ENCODE results near the gene TSSK1B. TPM values are rescaled to one million over a fixed set of nuclear protein-coding genes. Genes with fewer than 3 reads are reported as not detected.
A peak's percentile ranks its signal among the peaks of the same experiment; 100 is the strongest.

The TSSK1B gene
- total RNA-seq, 6 experiments from 2014 or later: not detected

DNA sequence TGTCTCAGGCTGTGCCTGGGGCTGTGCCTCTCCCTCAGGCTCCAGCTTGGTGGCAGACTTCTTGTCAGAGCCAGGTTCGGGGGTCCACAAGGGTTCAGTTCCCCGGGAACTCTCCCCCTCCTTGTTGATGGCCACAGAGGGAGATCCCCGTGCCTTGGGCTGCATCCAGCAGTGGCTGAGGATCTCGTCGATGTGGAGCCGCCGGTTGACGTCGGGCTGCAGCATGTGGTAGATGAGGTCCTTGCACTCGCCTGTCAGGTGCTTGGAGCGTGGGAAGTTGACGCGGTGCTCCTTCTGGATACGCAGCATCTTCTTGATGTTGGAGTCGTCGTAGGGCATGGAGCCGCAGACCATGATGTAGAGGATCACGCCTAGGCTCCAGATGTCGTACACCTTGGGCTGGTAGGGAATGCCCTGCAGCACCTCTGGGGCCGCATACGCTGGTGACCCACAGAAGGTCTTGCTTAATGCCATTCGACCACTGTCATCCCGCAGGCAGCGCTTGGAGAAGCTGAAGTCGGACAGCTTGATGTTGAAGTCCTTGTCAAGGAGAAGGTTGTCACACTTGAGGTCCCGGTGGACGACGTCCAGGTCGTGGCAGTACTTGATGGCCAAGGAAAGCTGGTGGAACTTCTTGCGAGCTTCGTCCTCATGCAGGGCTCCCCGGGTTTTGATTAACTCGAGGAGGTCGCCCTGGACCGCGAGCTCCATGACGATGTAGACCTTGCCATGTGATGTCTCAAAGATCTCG, 752 bp downstream of the TSSK1B start:
- no peak overlapping the region for H3K27ac ChIP-seq
- no peak overlapping the region for H3K4me3 ChIP-seq
- TF ChIP-seq POLR2A (IDR thresholded peaks at IDR 0.05): no peak
- TF ChIP-seq, protein P1, sequence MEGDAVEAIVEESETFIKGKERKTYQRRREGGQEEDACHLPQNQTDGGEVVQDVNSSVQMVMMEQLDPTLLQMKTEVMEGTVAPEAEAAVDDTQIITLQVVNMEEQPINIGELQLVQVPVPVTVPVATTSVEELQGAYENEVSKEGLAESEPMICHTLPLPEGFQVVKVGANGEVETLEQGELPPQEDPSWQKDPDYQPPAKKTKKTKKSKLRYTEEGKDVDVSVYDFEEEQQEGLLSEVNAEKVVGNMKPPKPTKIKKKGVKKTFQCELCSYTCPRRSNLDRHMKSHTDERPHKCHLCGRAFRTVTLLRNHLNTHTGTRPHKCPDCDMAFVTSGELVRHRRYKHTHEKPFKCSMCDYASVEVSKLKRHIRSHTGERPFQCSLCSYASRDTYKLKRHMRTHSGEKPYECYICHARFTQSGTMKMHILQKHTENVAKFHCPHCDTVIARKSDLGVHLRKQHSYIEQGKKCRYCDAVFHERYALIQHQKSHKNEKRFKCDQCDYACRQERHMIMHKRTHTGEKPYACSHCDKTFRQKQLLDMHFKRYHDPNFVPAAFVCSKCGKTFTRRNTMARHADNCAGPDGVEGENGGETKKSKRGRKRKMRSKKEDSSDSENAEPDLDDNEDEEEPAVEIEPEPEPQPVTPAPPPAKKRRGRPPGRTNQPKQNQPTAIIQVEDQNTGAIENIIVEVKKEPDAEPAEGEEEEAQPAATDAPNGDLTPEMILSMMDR (IDR thresholded peaks at IDR 0.05): no peak
- H3K27me3 ChIP-seq: no peaks in the 10 kb centered on the region
- H3K9me3 ChIP-seq: no peaks in the 10 kb centered on the region
- intact Hi-C loops (cut with DNase I): no loop called here
- peak in 1 of 3 donors; percentile 43 for DNase-seq
- WGBS (ENCODE audit: insufficient coverage, low coverage, low lambda C conversion rate, missing lambda C conversion rate): 88% methylated on average over 7 of the region's 38 CpGs
- no peaks in the 10 kb centered on the region for H3K36me3 ChIP-seq
- ATAC-seq: no peak
- H3K4me1 ChIP-seq: no peaks in the 10 kb centered on the region

DNA sequence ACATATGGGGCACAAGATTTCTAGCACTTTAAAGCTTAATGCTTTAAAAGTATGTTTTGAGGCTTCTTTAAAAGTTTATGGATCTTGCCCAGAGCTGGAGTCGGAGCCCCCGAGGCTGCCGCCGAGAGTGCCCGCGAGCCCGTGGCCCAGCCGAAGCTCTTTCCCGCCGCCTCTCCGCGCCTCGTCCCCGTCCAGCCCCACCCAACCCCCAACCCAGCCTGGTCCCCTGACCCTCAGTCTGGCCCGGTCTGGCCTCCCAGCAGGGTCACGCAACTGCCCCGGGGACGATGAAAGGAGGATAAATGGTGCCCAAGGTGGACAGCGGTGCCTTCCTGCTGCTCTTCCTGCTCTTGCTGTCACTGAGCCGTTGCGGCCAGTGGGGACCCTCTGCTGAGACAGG, 1.7 kb downstream of the TSSK1B start:
- no peak for TF ChIP-seq POLR2A (IDR thresholded peaks at IDR 0.05)
- TF ChIP-seq, protein P1 (IDR thresholded peaks at IDR 0.05): no peak
- peak in 1 of 3 donors; percentile 49 for DNase-seq
- no peak for ATAC-seq
- Histone ChIP-seq H3K4me3 (no peak overlapping the region), H3K27ac (no peak overlapping the region), H3K36me3 (no peaks in the 10 kb centered on the region), H3K9me3 (no peaks in the 10 kb centered on the region), H3K4me1 (no peaks in the 10 kb centered on the region), H3K27me3 (no peaks in the 10 kb centered on the region)
- intact Hi-C loops (cut with DNase I): no loop called here
- WGBS (ENCODE audit: insufficient coverage, low coverage, low lambda C conversion rate, missing lambda C conversion rate): 93% methylated on average over 5 of the region's 21 CpGs

DNA sequence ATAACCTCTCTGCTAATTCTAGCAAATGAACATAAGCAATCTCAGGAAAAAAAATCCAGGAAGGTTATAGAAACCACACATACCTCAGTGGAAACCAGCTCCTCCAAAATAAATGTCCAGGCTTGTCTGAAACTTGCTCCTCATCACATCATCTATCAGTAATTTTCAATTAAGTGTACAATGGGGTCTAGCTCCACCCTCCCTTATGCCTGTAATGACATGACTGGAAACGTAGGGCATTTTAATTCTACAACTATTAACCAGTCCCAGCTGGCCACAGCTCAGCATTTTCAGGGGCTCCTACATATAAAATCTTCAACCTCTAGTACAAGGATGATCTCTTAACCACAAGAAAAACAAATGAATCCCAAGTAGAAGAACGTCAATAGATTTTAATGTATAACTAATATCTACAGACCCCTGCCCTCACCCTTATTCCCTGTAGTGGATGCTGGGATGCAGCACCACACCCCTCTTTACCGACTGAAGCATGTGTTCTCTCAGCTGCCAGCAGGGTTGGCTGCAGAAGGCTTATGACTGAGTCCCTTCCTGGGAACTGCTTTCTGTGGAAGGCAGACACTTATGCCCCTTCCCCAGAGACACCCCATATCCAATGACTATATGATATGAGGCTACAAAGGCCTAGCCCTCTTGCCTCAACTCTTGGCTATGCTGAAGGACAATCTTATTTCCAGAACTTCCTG, 6.8 kb downstream of the TSSK1B start:
- Histone ChIP-seq H3K4me1 (no peaks in the 10 kb centered on the region), H3K27ac (no peak overlapping the region), H3K27me3 (no peaks in the 10 kb centered on the region), H3K4me3 (no peak overlapping the region), H3K36me3 (no peaks in the 10 kb centered on the region), H3K9me3 (no peaks in the 10 kb centered on the region)
- TF ChIP-seq, protein P1 (IDR thresholded peaks at IDR 0.05): no peak
- TF ChIP-seq POLR2A (IDR thresholded peaks at IDR 0.05): no peak
- intact Hi-C loops (cut with DNase I): no loop called here
- ATAC-seq: no peak
- whole genome bisulfite sequencing (ENCODE audit: insufficient coverage, low coverage, low lambda C conversion rate, missing lambda C conversion rate): 62% methylated on average over 3 of the region's 3 CpGs
- no peak for DNase-seq

DNA sequence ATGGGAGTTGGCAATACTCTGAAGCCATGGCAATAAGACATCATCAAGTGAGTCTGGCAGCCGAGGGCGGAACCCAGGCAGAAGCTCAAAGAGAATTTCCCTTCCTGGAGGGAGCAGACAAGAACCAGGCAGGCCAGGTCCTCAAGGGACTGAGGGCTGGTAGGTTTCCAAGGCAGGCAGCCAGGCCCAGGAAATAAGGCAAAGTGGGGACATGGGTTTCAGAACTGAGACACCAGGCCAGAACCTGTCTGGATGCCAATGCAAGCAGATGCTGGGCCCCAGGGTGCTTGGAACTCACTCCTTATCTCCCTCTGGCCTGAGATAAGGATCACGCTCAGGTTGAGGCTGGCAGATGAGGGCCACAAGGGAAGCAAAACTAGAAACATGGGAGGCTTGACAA, 8.9 kb downstream of the TSSK1B start:
- Histone ChIP-seq H3K27me3 (no peaks in the 10 kb centered on the region), H3K27ac (no peak overlapping the region), H3K4me1 (peaks cover 0 to 3% (median 0%) of the 10 kb centered on the region in 4 donors), H3K4me3 (no peak overlapping the region), H3K9me3 (no peaks in the 10 kb centered on the region), H3K36me3 (no peaks in the 10 kb centered on the region)
- ATAC-seq: no peak
- no peak for TF ChIP-seq POLR2A (IDR thresholded peaks at IDR 0.05)
- TF ChIP-seq, protein P1 (IDR thresholded peaks at IDR 0.05): no peak
- intact Hi-C loops (cut with DNase I): no loop called here
- WGBS (ENCODE audit: insufficient coverage, low coverage, low lambda C conversion rate, missing lambda C conversion rate): 93% methylated on average over 3 of the region's 3 CpGs
- DNase-seq: no peak

Data from right lobe of liver (tissue), 6 donors.